Panc1 (cell line): ENCODE measurements around the gene GKN1. TPM values are rescaled to one million over a fixed set of nuclear protein-coding genes. Genes with fewer than 3 reads are reported as not detected.

ENCODE experiments used
- ATAC-seq: fragments of 200-7000 bp; cut with Tn5 transposase; 2 replicates; pipeline ENCODE4 v1.9.1; 2020; ENCODE audit warnings: mild to moderate bottlenecking, moderate library complexity
- BruUV-seq: library from RNA; stranded (reverse); fragments of 400-500 nt; replicated peaks from 2 replicates; lab custom pipeline; 2021; lab: Mats Ljungman, UMichigan
- CTCF ChIA-PET: fragments of 300-600 bp; sonication (Branson Sonifier 250); formaldehyde crosslinking; loops from one replicate; lab custom pipeline; 2022; ENCODE audit warnings: antibody characterized with exemption; lab: Charles Lee
- POLR2A ChIA-PET: fragments of 300-600 bp; sonication (Branson Sonifier 250); formaldehyde crosslinking; loops from one replicate; lab custom pipeline; 2022; ENCODE audit warnings: antibody characterized with exemption; lab: Charles Lee
- DNase-seq: peaks from one replicate; pipeline ENCODE4 v3.0.0-alpha.2; 2010; ENCODE audit warnings: low read depth, low spot score
- H3K27ac ChIP-seq: 2 replicates; pipeline ENCODE4 v1.5.1; 2011; ENCODE audit warnings: mild to moderate bottlenecking, low read length, inconsistent platforms
- H3K27me3 ChIP-seq: fragments of 200-500 bp; sonication (Bioruptor generic); 2 replicates; pipeline ENCODE4 v1.6.0; 2014; ENCODE audit warnings: low read length, inconsistent platforms; ENCODE audit not compliant: control insufficient read depth, insufficient read depth
- H3K36me3 ChIP-seq: fragments of 200-500 bp; sonication (Bioruptor generic); 2 replicates; pipeline ENCODE4 v1.5.1; 2014; ENCODE audit warnings: inconsistent platforms, mild to moderate bottlenecking, low read length, moderate library complexity; ENCODE audit not compliant: control insufficient read depth, insufficient read depth
- H3K4me1 ChIP-seq: 2 replicates; pipeline ENCODE4 v1.5.1; 2011; ENCODE audit warnings: inconsistent platforms, mild to moderate bottlenecking, low read length, moderate library complexity; ENCODE audit not compliant: control insufficient read depth, insufficient read depth
- H3K4me3 ChIP-seq, 2 experiments: 2 replicates each; pipeline ENCODE4 v1.5.1; 2011 to 2012; ENCODE audit warnings: low read depth in 2 of 2, low read length in 2 of 2, mild to moderate bottlenecking in 2 of 2, inconsistent platforms in 1 of 2, moderate library complexity in 1 of 2
- H3K9me3 ChIP-seq: fragments of 200-500 bp; sonication (Bioruptor generic); 2 replicates; pipeline ENCODE4 v1.5.1; 2014; ENCODE audit warnings: low read depth, mild to moderate bottlenecking, inconsistent platforms, low read length, moderate library complexity; ENCODE audit not compliant: control insufficient read depth, insufficient read depth
- CTCF ChIP-seq: fragments of 450-650 bp; IDR thresholded peaks from 2 replicates; pipeline ENCODE4 v1.5.1; 2017; ENCODE audit warnings: mild to moderate bottlenecking
- POLR2AphosphoS5 ChIP-seq: IDR thresholded peaks from 2 replicates; pipeline ENCODE4 v1.6.1; 2012; ENCODE audit warnings: mild to moderate bottlenecking, low read depth, low read length, moderate library complexity
- REST ChIP-seq, 2 experiments: IDR thresholded peaks; 2 replicates each; pipeline ENCODE4 v1.6.1; 2011 to 2012; ENCODE audit warnings: low read depth in 2 of 2, control low read depth in 1 of 2, low read length in 1 of 2, mild to moderate bottlenecking in 1 of 2, moderate library complexity in 1 of 2; ENCODE audit not compliant: insufficient read depth in 1 of 2
- SIN3A ChIP-seq: IDR thresholded peaks from 2 replicates; pipeline ENCODE4 v1.6.1; 2012; ENCODE audit warnings: low read depth, mild to moderate bottlenecking, low read length, moderate library complexity, borderline replicate concordance; ENCODE audit not compliant: insufficient read depth
- TCF7L2 ChIP-seq: IDR thresholded peaks from 2 replicates; pipeline ENCODE4 v1.6.1; 2011; ENCODE audit warnings: mild to moderate bottlenecking, low read depth, low read length, inconsistent platforms
- in situ Hi-C: cut with HindIII; loops from 2 replicates; pipeline ENCODE4 v1.10.0; 2016; ENCODE audit warnings: low sequenced_read_pairs, low pct_unique_long_range_greater_than_20kb
- intact Hi-C: fragments of 100-400 bp; cut with micrococcal nuclease; formaldehyde crosslinking; loops from one replicate; pipeline ENCODE4 v1.10.0; 2022; ENCODE audit not compliant: unreplicated experiment
- total RNA-seq: library from RNA; stranded (reverse); gene quantifications from one replicate; pipeline ENCODE4 v1.2.1, GENCODE V29; 2021; ENCODE audit not compliant: unreplicated experiment

Gene GKN1
- total RNA-seq, 1 experiment from 2014 or later = not detected

DNA sequence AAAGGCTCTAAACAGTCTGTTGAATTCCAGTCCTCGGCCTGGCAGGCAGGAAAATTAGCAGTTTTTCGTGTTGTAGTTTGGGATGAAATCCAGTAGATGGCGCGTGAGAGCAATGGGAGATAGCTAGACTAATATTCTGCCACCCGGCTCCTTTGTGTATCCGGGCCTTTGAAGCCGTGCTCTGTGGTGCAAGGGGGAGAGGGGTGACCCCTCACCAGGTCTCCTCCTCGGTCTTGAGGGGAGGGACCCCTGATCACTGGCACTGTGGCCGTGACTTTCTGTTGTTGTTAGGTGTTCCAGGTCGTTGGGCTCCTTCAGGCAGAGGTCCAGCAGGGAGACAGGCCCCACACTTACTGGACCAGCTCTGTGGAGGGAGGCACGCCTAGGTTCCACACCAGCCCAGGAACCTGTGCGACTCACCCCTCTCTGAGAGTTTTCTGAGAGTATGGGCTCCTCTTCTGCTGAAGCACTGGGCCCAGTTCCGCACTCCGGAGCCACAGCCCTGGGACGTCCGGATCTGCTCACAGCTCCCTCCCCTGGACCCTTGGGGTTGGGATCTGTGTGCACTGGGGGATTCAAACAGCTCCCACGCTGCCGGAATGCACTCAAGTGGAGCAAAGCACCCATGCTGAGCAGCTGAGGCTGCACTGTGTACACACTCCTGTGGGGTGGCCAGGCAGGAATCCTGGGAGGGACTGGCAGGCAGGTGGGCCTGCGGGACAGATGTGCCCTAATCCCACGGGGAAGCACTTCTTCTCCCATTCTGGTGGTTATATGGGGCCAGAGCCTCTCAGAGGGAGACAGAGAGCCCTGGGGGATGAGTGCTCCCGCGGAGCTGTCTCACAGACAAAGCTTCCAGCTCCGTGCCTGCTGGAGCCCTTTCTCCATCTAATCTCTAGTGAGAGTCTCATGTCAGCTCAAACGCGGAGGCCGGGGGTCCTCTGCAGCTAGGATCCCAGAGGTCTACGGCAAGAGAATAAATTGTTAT, 30.6 kb upstream of the GKN1 start:
- Histone ChIP-seq H3K4me3 (no peak overlapping the region), H3K27ac (peak overlapping the region; percentile 67), H3K4me1 (peaks cover 4% of the 10 kb centered on the region; the same call in 1 of the 2 replicates), H3K27me3 (no peaks in the 10 kb centered on the region), H3K9me3 (no peaks in the 10 kb centered on the region; the same call in 1 of the 2 replicates), H3K36me3 (no peaks in the 10 kb centered on the region)
- intact Hi-C loops (loop anchor here (1.0 to 10.0 kb wide), 2 partner anchors 71 to 363 kb away; partner anchors contain the start of gene ANTXR1), in situ Hi-C loops (no loop called here)
- CTCF ChIA-PET = interaction anchor here (0.5 to 2.1 kb wide), 11 partner anchors 9 to 691 kb away, joined by 3 to 7 read pairs (median 3); no protein-coding TSS in a partner anchor
- BruUV-seq = no TSS peak
- TF ChIP-seq REST (IDR thresholded peaks at IDR 0.05; ENCODE audit: insufficient read depth in 1 of 2, low read depth in 2 of 2, low read length in 1 of 2) = no peak
- peak; percentile 92 for TF ChIP-seq CTCF
- peak; percentile 47; the same call in 1 of the 2 replicates for TF ChIP-seq TCF7L2
- TF ChIP-seq POLR2AphosphoS5 = no peak
- POLR2A ChIA-PET = no interaction called here
- ATAC-seq (peak; percentile 93), DNase-seq (peak; percentile 52)

DNA sequence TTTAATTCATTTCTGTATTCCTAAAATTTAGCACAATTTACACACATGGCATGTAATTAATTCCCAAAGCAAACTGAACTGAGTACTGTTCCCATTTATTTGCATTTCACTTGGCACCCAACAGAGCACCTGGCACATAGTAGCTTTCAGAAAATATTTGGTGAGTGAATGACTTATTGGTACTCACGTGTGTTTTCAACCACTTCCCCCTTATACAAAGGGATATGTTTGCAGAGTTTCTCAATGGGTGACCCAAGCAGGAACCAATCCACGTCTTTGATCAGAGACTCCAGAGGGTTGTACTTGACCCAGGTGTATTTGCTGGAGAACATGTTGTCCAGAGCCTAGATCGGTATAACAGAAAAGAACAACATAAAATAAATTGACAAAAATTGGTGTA, 28.3 kb upstream of the GKN1 start:
- in situ Hi-C loops = no loop called here
- ChIA-PET POLR2A (no interaction called here), CTCF (no interaction called here)
- H3K4me1 ChIP-seq = peaks cover 4% of the 10 kb centered on the region; the same call in 1 of the 2 replicates
- no peaks in the 10 kb centered on the region for H3K36me3 ChIP-seq
- ATAC-seq = no peak
- no peak for TF ChIP-seq POLR2AphosphoS5
- no peak for TF ChIP-seq SIN3A
- TF ChIP-seq CTCF = no peak
- no peak for TF ChIP-seq TCF7L2
- TF ChIP-seq REST (IDR thresholded peaks at IDR 0.05; ENCODE audit: insufficient read depth in 1 of 2, low read depth in 2 of 2, low read length in 1 of 2) = no peak
- H3K4me3 ChIP-seq = no peak overlapping the region
- H3K27me3 ChIP-seq = no peaks in the 10 kb centered on the region
- no peak for DNase-seq
- no TSS peak for BruUV-seq
- H3K9me3 ChIP-seq = no peaks in the 10 kb centered on the region; the same call in 1 of the 2 replicates
- no peak overlapping the region for H3K27ac ChIP-seq
- intact Hi-C loops = loop anchor here (10.0 kb wide), 1 partner anchor 69 kb away; the partner anchor contains the start of gene ANTXR1
